Hepatocyte (in vitro differentiated cells): ENCODE results near the gene SLC25A14.

Experiments used
- EZH2 ChIP-seq: fragments of 200-600 bp; sonication (generic); IDR thresholded peaks from 2 replicates; pipeline ENCODE4 v1.6.1; 2016; ENCODE audit warnings: antibody characterized with exemption, mild to moderate bottlenecking, borderline replicate concordance
- EZH2phosphoT487 ChIP-seq: fragments of 200-600 bp; sonication (generic); IDR thresholded peaks from one replicate; pipeline ENCODE4 v1.6.1; 2018; ENCODE audit warnings: antibody characterized with exemption, mild to moderate bottlenecking, low read depth, moderate library complexity; ENCODE audit not compliant: unreplicated experiment, severe bottlenecking
- TF ChIP-seq, protein P1 (sequence below): fragments of 200-600 bp; sonication (generic); IDR thresholded peaks from 2 replicates; pipeline ENCODE4 v1.5.1; 2016; ENCODE audit warnings: antibody characterized with exemption, mild to moderate bottlenecking; ENCODE audit not compliant: poor library complexity

- TF ChIP-seq, protein P1, sequence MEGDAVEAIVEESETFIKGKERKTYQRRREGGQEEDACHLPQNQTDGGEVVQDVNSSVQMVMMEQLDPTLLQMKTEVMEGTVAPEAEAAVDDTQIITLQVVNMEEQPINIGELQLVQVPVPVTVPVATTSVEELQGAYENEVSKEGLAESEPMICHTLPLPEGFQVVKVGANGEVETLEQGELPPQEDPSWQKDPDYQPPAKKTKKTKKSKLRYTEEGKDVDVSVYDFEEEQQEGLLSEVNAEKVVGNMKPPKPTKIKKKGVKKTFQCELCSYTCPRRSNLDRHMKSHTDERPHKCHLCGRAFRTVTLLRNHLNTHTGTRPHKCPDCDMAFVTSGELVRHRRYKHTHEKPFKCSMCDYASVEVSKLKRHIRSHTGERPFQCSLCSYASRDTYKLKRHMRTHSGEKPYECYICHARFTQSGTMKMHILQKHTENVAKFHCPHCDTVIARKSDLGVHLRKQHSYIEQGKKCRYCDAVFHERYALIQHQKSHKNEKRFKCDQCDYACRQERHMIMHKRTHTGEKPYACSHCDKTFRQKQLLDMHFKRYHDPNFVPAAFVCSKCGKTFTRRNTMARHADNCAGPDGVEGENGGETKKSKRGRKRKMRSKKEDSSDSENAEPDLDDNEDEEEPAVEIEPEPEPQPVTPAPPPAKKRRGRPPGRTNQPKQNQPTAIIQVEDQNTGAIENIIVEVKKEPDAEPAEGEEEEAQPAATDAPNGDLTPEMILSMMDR: no peak
- TF ChIP-seq EZH2 (no peak), EZH2phosphoT487 (no peak)
These were observed 36.4 kb downstream of the SLC25A14 start for GRCh38 chrX:130376077-130376476.
